LNCAP (cell line): ENCODE data around the gene C3orf20.

Source experiments
- TF ChIP-seq, protein P1 (sequence below): fragments of 450-650 bp; IDR thresholded peaks from 2 replicates; pipeline ENCODE4 v1.5.1; 2017; ENCODE audit warnings: mild to moderate bottlenecking

Gene C3orf20

DNA sequence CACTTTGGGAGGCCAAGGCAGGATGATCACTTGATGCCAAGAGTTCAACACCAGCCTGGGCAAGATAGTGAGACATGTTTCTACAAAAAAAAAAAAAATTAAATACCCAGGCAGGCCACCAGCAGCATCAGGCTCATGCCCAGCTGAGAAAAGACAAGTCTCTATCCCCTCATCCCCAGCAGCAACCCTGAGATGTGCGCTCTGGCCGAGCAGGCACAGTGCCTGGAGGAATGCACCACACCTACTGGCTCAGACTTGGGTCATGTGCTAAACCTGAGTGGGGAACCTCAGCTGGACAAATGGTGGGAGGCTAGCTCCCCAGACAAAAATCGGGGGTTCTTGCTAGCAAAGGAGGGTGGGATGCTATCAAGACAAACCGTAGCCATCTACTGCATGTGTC is 33.6 kb upstream of the C3orf20 start:
- TF ChIP-seq, protein P1, sequence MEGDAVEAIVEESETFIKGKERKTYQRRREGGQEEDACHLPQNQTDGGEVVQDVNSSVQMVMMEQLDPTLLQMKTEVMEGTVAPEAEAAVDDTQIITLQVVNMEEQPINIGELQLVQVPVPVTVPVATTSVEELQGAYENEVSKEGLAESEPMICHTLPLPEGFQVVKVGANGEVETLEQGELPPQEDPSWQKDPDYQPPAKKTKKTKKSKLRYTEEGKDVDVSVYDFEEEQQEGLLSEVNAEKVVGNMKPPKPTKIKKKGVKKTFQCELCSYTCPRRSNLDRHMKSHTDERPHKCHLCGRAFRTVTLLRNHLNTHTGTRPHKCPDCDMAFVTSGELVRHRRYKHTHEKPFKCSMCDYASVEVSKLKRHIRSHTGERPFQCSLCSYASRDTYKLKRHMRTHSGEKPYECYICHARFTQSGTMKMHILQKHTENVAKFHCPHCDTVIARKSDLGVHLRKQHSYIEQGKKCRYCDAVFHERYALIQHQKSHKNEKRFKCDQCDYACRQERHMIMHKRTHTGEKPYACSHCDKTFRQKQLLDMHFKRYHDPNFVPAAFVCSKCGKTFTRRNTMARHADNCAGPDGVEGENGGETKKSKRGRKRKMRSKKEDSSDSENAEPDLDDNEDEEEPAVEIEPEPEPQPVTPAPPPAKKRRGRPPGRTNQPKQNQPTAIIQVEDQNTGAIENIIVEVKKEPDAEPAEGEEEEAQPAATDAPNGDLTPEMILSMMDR, result no peak

DNA sequence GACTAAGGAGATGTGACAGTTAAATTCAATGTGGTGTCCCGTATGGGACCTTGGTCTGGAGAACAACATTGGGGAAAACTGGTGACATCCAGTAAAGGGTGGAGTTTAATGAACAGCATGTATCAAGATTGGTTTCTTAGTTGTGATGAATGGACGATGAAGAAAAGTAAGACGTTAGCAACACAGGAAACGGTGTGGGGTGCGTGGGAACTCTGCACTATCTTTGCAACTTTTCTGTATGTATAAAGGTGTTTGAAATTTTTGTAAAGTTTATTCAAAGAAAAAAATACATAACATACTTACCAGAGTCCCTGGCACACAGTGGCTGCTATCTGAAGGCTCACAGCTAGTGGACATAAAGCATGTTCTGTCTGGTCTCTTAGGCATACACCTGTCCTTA is 29.5 kb upstream of the C3orf20 start:
- TF ChIP-seq, protein P1, result no peak

DNA sequence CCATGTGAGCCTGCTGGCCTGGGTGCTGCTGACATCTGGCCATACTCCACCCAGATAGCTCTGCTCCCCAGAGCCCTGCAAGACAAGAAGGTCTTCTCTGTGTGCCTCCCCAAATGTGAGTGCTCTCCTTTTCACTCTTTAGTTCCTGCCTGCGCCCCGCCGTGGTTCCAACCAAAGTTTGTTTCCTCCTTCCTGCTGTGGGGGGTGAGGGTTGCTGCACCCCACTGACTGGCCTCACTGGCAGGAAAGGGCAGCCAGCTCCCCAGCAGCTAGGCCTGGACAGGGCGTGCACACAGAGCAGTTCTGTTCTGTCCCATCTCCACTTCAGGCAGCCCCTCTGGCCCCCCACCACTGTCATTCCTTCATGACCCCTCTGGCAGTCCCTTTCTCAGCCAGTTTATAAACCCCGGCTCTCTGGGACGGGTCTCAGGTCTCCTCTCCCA is 28.8 kb upstream of the C3orf20 start:
- TF ChIP-seq, protein P1, result no peak

DNA sequence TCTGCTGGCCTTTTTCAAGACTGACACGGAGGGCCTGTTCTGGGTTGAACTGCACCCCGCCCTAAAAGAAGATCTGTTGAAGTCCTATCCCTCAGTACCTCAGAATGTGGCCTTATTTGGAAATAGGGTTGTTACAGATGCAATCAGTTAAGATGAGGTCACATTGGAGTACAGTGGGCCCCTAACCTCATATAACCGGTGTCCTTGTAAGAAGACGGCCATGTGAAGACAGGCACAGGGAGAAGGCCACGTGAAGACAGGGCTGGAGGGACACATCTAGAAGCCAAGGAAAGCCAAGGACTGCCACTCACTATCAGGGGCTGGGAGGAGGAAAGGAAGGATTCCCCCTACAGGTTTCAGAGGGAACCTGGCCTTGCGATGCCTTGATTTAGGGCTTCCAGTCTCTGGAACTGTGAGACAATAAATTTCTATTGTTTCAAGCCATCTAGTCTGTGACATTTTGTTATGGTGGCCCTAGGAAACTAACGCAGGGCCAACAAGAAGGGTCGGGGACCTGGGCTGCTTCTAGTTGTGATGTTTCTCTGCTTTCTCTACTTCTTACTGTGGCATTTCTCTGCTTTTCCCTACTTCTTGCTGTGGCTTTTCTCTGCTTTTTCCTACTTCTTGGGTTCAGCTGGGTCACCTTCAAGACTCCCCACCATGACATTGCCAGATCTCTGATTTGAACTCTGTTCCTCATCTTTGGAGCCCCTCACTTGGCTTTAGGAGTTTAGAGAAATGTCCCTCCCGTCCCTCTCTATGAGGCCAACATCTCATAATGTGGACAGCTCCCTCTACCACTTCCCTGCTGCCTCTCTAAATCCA is 28.1 kb upstream of the C3orf20 start:
- TF ChIP-seq, protein P1, result no peak

DNA sequence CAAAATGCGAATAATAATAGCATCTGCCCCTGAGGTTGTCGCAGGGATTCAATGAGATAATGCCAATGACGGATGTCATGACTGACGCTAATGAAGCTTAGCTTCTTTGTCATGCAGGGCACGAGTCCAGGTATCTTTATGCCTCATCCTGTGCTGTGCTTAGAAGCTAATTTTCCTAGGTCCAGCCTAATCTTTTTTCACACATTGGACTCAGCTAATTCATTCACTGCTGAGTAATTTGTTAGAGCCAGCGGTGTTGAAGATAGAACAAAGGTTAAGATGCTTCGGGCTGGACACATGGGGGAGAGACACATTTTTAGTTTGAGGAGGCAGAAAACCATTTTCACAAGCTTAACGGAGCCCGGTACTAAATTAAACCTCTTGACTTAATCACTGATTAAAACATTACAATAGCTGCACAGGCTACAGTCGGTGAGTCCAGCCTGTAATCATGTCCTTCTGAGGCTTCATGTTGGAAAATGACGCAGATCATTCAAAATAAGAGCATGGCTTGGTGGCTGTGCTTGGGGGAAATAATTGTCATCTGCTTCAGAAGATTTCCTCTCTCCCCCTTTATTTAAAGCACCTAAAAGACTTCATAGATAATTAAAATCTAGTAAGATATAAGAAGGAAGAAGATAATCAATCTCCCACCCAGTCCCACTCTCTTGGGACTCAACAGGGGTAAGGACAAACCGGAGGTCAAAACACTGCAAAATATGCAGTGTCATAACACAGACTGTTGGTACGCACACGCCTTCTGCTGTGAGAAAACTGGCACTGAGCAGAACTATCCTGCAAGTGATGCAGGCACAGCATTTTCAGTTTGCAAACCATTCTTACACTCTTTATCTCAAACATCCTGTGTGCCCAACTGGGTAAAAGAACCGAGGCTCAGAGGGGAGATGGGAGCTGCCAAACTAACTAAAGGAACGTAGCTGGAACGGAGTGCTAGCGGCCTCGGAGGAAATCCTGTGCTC is 26.7 kb upstream of the C3orf20 start:
- TF ChIP-seq, protein P1, result no peak

DNA sequence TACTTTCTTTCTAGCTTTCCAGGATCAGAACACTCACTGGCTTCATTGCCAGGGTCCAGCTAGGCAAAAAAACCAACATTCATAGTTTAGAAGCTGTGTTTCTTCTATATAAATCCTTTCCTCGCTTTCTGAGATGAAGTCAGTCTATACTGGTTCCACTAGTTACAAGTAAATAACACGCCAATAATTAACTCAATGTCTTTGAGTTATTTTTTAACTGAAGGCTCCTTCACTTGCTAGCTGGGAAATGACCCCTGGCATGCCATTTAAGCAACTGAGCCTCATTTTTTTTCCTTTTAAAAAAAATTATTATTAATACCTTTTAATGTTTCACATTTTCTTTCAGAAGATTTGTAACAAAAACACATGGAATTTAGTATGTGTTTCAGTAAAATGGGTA is 25.5 kb upstream of the C3orf20 start:
- TF ChIP-seq, protein P1, result no peak

DNA sequence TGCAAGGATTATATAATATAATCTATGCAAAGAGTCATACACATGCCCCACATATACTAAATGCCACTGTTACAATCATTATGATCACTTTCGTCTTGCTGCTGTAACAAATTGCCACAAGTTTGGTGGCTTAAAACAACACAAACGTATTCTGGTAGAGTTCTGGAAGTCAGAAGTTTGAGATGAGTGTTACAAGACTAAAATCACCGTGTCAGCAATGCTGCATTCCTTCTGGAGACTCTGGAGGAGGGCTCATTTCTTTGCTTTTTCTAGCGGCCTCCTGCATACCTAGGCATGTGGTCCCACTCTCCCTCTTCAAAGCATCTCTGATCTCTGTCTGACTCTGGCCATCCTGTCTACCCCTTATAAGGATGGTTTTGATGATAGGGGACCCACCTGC is 24.7 kb upstream of the C3orf20 start:
- TF ChIP-seq, protein P1, result no peak
